Retina (tissue), 1 donor: ENCODE results near the gene RSPRY1.
"Not testable (repeated sequence)": the region's sequence is repeated elsewhere in the genome, so short reads cannot be mapped to it uniquely, and the experiment has no call there.

Source experiments
- DNase-seq: peaks from one replicate; pipeline ENCODE4 v3.0.0-alpha.2; 2016

RSPRY1 gene

DNA sequence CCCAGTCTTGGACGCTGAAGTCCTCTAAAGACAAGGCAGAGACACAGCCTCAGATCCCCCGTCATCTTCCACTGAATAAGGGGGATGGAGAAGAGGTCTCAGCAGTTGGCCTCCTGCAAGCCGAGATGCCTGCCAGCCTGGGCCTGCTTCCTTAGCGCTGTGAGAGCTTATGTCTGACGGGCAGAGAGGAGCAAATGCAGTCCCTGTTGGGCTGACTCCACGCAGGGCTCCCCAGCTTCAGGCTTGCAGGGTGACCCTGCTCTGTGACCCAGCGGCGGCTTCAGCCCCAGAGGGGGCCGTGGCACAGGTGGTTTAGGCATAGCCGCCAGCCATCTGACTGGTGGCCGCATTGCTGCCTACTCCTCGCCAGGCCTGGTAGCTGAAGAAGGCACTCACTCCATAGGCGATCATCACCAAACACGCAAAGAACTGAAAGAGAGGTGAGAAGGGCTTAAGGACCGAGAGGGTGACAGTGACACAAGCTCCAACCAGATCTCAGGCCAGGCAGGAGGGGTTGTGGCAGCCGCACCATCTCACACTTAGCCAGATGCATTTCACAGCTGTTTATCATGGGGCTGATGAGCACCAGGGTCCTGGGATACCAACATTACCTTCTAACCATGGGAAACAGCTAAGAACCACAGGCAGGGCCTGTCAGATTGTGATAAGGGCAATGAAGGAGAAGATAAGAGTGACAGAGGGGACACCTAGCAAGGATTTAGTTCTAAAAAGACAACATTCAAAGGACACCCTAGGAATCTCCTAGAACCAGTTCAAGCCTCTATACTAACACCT lies 70.7 kb downstream of the RSPRY1 start:
- DNase-seq = no peak

- no peak for DNase-seq
These were observed 71.4 kb downstream of the RSPRY1 start for GRCh38 chr16:57257455-57258070.

DNA sequence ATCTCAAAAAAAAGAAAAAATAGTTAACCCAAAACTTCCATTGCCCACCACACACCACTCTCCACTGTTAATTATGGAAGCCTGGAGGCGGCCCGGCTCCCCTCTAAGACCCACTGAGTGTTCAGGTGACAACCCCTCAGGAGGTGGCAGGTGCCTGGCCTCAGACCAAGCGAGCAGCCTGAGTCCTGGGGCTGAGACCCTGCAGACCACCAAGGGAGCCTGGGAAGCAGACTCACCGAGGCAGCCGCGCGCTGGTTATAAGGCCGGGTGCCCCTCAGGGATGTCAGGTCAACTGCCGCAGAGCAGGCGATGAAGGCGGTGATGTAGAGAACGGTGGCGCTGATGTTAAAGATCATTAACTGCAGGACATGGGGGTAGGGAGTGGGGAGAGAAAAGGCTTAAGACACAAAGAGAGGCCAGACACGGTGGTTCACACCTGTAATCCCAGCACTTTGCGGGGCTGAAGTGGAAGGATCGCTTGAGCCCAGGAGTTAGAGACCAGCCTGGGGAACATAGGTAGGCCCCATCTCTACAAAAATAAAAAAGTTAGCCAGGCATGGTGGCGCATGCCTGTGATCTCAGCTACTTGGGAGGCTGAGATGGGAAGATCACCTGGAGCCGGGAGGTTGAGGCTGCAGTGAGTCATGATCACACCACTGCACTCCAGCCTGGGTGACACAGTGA lies 72.2 kb downstream of the RSPRY1 start:
- DNase-seq = no peak

GRCh38 chr16:57258910-57259475 lies 72.9 kb downstream of the RSPRY1 start:
- DNase-seq = no peak

DNA sequence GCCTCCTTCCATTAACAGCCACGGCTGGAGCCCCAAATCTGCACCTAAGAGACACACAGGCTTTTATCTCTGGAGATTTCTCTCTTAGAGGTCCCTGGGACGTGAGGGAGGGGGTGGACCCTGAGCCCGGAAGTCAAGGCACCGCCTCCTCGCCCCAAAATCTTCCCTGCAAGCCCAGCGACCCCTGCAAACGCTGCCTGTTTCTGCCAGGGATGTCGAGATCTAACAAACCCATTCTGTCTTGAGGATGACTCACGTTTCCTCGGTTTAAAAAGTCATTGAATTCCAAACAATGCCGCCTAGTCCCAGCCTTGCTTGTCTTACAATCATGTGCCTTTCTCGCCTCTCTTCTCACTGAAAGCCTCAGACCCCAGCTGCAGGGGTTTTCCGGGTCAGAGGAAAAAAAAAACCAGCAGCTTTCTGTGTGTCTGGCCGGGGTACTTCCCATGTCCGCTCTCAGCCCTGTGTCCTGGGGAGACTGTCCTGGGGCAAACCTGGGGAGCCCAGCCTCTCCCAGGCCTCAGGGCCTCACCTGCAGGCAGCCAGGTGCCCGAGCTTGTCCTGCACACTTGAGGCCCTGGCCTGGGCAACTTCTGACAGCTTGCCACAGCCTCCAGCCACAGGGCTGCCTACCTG lies 74.3 kb downstream of the RSPRY1 start:
- peak; percentile 29 for DNase-seq

GRCh38 chr16:57261806-57262205 lies 75.7 kb downstream of the RSPRY1 start:
- no peak for DNase-seq

GRCh38 chr16:57262841-57263540 lies 76.9 kb downstream of the RSPRY1 start:
- no peak for DNase-seq

- DNase-seq = no peak
These were observed 77.6 kb downstream of the RSPRY1 start for GRCh38 chr16:57263541-57264351.

GRCh38 chr16:57264381-57264780 lies 78.3 kb downstream of the RSPRY1 start:
- DNase-seq = no peak

DNA sequence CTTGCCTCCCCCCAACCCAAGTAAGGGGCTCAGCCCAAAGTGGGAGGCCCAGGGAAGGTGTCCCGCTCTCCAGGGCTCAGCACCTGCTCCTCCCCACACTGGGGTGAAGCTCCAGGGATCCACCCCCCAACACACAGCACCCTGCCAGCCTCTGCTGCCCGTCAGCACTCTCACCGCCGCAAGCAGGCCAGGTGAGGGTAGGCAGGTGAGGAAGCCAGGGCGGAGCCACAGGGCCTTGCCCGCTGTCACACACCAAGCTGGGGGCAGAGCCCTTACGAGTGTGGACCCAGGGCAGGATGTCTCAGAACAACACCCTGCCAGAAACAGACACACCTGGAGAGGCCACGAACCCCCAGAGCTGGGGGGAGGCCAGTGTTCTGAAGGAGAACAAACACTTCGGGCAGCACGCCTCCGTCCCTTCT lies 78.8 kb downstream of the RSPRY1 start:
- no peak for DNase-seq

DNA sequence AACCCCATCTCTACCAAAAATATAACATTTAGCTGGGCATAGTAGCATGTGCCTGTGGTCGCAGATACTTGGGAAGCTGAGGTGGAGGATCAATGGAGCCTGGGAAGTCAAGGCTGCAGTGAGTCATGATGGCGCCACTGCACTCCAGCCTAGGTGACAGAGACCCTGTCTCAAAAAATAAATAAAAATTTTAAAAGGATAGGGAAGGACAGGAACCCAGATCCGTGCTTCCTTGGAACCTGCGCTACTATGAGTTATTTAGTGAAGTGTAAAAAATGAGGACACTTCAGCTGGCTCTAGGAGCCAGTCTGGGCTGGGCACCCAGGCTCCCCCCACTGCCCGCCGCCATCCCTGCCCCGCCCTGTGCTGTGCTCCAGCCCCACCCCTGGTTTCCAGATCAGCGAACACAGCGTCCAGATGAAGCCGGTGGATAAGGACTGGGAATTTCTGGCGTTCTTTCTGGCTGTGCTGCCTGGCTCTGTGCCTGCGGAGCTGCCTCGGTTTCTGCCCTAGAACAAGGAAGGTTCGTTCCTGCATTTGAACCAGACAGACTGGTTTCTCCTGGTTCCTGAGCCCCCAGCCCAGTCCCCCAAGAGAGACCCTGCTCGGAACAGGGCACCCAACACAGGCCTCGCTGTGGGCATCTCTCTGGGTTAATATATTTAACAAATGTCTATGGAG lies 79.9 kb downstream of the RSPRY1 start:
- DNase-seq = peak; percentile 39

GRCh38 chr16:57266531-57267260 lies 80.6 kb downstream of the RSPRY1 start:
- DNase-seq = no peak

DNA sequence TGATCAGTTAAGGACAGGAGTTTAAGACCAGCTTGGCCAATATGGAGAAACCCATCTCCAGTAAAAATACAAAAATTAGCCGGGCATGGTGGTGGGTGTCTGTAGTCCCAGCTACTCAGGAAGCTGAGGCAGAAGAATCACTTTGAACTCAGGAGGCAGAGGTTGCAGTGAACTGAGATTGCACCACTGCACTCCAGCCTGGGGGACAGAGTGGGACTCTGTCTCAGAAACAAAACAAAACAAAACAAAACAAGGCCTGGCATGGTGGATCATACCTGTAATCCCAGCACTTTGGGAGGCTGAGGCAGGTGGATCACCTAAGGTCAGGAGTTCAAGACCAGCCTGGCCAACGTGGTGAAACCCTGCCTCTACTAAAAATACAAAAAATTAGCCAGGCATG lies 81.2 kb downstream of the RSPRY1 start:
- not testable (repeated sequence) for DNase-seq

- no peak for DNase-seq
These were observed 83.0 kb downstream of the RSPRY1 start for GRCh38 chr16:57268804-57269800.

DNA sequence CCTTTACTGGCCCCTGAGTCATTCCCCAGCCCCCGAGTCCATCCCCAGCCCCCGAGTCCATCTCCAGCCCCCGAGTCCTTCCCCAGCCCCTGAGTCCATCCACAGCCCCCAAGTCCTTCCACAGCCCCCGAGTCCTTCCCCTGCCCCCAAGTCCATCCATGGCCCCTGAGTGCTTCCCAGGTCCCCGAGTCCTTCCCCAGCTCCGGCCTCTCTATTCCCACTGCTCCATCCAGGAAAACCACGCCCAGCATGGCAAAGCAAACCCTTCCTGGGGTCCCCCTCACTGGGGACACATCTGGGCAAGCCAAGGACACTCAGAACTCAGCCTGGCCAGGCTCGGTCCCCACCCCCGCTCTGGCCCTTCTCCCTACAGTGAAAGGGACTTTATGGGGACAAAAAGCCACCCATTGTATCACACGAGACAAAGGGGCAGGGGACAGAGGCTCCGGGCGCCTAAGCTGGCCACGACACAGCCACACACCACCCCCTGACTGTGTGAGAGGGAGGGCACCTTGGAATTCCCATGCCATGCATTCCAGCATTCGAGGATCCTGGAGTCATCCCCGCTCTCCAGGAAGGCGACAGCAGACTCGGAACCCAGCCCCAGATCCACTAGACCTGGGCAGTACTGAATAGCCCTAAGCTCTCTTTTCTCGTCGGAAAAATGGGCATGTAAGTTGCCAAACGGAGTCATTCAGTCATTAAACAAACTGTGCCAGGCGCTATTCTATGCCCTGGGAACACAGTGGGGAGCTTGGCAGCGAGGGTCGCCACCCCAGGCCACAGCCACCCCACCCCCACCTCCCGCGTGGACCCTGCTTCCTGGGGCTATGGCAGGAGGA lies 84.3 kb downstream of the RSPRY1 start:
- no peak for DNase-seq

- no peak for DNase-seq
These were observed 84.9 kb downstream of the RSPRY1 start for GRCh38 chr16:57271063-57271345.

DNA sequence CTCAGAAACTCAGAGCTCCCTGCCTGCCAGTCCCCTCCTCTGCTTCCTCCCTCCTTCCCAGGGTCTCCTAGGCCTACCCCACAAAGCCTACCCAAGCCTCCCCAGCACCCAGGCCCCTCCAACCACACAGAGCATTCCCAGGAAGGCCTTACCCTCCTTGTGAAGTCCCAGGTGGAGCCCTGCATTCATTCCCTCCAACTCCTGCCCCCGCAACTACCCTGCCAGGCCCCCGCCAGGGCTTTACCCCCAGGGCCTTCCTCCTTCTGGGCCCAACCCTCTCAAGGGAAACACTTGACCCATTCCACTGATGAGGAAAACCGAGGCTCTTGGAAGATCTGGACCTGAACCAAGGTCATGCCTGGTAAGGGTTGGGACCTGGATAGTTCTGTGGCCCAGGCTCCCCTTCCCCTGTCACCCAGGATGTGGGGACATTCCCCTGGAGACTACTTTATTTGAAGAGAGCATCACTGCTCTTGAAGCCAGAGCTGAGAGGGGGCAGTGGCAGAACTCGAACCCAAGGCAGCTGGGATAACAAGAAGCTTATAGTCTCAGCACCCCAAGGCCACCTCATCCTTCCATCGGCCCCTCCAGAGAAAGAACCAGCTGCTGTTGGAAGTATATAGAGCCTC lies 85.9 kb downstream of the RSPRY1 start:
- no peak for DNase-seq

DNA sequence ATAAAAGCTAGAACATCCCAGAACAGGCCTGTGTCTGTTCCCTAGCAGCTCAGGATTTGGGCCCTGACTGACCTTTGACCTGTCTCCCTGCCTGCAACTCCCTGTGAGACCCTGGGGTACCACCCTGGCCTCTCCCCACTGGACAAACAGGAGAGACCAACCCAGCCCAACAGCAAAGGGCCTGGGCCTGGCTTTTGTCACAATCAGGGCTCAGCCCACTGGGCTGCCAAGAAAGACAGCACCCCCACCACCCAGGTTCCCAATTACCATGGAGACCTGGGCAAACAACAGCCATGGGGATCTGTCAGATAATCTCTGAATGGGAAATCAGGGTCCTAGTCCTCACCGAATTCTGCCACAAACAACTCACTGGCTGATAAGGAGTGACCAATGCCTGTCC lies 87.2 kb downstream of the RSPRY1 start:
- DNase-seq = no peak
